ENCODE results near the gene MT1E.
A peak's percentile ranks its signal among the peaks of the same experiment; 100 is the strongest.
"Not testable (repeated sequence)": the region's sequence is repeated elsewhere in the genome, so short reads cannot be mapped to it uniquely, and the experiment has no call there.

Gene MT1E

GRCh38 chr16:56606476-56607108 lies 19.0 kb upstream of the MT1E start:
- DNase-seq (ENCODE audit: low read depth in 3 of 3, low spot score in 1 of 3): no peak

DNA sequence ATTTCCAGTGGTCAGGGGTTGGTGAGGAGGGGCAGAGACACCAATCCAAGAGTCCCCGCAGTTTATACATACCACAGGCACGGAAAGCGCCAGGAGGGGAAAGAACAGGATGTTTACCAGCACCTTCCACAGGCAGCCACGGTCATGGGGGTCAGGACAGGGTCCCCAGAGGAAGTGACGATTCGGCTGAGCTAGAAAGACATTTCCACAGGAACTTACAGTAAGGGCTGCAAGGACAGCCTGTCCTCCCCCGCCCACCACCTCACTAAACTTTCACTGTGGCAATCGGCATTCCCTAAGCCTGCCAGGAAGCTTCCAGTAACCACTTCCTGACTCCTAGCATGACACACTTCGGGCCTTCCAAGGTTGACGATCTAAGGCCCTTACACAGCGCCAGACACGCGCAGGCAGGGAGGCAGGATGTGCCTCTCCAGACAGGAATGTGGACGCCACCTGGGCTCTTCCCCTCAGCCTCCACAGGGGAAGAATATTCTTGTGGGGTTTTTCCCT lies 18.4 kb upstream of the MT1E start:
- DNase-seq (ENCODE audit: low read depth in 3 of 3, low spot score in 1 of 3): no peak

DNA sequence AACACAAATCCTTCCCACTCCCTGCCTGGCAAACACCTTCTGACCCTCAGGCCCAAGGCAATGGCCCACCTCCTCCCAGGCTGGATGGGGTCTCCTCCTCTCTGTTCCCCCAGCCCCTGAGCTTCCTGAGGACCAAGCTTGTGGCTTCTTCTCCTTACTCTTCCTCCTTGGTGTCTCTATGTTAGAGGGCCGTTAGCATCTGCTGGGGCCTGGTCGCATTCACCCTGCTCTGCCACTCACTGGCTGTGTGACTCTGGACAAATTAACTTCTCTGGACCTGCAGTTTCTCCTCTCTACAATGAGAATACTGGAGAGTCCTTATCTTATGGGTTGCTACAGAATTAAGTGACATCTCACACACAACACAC lies 17.9 kb upstream of the MT1E start:
- no peak for DNase-seq (ENCODE audit: low read depth in 3 of 3, low spot score in 1 of 3)

DNA sequence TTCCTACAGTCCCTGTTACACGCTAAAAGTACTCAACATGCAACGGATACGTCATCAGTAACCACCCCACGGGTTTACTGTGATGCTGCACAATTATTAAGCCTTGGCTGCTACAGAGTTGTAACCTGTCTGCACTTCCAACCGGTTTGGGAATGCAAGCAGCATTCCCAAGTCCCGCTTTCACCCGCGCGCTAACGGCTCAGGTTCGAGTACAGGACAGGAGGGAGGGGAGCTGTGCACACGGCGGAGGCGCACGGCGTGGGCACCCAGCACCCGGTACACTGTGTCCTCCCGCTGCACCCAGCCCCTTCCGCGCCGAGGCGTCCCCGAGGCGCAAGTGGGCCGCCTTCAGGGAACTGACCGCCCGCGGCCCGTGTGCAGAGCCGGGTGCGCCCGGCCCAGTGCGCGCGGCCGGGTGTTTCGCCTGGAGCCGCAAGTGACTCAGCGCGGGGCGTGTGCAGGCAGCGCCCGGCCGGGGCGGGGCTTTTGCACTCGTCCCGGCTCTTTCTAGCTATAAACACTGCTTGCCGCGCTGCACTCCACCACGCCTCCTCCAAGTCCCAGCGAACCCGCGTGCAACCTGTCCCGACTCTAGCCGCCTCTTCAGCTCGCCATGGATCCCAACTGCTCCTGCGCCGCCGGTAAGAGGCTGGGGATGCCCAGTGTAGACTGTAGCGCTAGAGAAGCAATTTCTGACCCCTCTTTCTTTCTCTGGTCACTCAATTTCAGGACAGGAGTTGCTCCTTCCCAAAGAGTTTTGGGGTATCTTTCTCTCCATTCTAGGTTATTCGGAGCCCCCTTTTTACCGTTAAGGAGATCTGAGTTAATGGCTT lies 17.3 kb upstream of the MT1E start, which contains the start of gene MT2A:
Gene MT2A, plus strand, starts transcription at position 542 of the 833 bp plus-strand sequence. Its CDS starts 72 bp downstream, at position 614.
- peak; percentile 63 to 85 (median 69) for DNase-seq (ENCODE audit: low read depth in 3 of 3, low spot score in 1 of 3)

- no peak for DNase-seq (ENCODE audit: low read depth in 3 of 3, low spot score in 1 of 3)
These were observed 16.6 kb upstream of the MT1E start for GRCh38 chr16:56608876-56609462.

GRCh38 chr16:56609463-56609921 lies 16.1 kb upstream of the MT1E start:
- DNase-seq (ENCODE audit: low read depth in 3 of 3, low spot score in 1 of 3): peak in 2 of 3 donors; percentile 37 to 41

GRCh38 chr16:56610017-56610608 lies 15.5 kb upstream of the MT1E start:
- peak in 2 of 3 donors; percentile 25 to 54 for DNase-seq (ENCODE audit: low read depth in 3 of 3, low spot score in 1 of 3)

- DNase-seq (ENCODE audit: low read depth in 3 of 3, low spot score in 1 of 3): no peak
These were observed 14.9 kb upstream of the MT1E start for GRCh38 chr16:56610609-56611111.

DNA sequence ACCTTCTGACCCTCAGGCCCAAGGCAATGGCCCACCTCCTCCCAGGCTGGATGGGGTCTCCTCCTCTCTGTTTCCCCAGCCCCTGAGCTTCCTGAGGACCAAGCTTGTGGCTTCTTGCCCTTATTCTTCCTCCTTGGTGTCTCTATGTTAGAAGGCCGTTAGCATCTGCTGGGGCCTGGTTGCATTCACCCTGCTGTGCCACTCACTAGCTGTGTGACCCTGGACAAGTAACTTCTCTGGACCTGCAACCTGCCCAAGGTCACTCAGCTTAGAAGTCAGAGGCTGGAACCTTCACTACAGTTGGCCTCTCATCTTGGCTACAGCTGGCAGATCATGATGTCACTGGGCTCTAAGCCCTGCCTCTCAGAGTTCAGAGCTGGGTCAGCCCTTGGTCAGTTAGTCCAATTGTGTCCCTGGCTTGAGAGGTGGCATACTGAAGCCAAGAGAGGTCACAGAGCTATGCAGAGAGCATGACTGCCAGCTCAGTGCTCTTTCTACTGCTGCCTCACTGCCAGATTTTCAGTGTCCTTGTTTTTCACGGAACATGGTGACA lies 14.2 kb upstream of the MT1E start:
- no peak for DNase-seq (ENCODE audit: low read depth in 3 of 3, low spot score in 1 of 3)

DNA sequence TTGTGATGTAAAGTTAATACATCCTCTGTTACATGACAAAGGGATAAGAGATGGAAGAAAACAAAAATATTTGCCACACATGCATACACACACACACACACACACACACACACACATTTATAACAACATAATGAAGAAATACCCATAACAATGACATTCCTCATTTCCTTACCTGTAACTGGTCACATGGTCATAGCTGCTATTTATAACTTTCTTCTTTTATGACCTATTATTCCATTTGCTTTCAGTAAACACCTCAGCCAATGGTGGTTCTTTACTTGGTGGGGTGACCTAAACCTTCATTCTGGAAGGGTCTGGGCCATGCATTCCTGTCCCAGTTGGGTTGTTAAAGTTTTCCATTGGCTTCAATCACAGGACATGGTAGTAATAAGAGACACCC lies 11.9 kb upstream of the MT1E start:
- no peak for DNase-seq (ENCODE audit: low read depth in 3 of 3, low spot score in 1 of 3)

DNA sequence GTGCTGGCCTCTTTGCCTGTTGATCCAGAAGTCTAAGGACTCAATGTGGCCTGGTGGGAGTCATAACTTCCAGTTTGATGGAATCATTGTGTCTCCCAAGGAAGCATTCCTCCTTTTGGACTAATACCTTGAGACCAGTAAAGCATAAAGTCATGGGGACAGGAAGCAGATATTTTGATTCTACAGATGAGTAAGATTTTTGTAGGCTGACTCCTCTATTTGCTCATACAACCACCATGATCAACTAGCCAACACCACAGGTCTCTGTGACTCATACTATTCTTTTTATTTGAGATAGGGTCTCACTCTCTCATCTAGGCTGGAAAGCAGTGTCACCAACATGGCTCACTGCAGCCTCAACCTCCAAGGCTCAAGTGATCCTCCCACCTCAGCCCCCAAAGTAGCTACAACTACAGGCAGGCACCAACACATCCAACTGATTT lies 11.0 kb upstream of the MT1E start:
- no peak for DNase-seq (ENCODE audit: low read depth in 3 of 3, low spot score in 1 of 3)

GRCh38 chr16:56615353-56615752 lies 10.2 kb upstream of the MT1E start:
- DNase-seq (ENCODE audit: low read depth in 3 of 3, low spot score in 1 of 3): no peak

DNA sequence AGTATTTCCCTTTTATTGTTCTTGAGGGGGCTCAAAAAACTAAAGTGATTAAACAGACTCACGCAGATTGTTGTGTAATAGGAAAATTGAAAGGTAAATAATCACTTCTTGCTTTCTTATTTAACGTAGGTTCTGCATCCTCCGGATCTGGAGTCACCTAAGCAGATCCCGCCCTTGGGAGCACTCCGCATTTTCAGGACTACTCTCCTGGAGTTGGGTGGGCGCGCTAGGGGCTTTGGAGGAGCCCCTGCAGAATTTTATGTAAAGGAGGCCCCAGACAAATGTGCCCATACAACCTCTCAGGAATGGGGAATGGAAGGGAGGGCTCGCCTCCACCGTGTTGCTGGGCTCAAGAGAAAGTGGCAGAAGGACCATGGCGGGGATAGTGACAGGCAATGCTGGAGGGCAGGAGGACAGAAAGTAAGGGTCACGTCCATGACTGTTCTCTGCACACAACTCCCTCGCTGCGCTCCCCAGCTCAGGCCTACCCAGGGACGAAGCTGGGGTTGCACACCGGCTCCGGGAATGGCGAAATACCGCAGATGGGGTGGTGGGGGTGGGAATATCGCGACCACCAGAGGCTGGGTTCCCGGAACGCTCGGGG lies 8.9 kb upstream of the MT1E start:
- DNase-seq (ENCODE audit: low read depth in 3 of 3, low spot score in 1 of 3): no peak

DNA sequence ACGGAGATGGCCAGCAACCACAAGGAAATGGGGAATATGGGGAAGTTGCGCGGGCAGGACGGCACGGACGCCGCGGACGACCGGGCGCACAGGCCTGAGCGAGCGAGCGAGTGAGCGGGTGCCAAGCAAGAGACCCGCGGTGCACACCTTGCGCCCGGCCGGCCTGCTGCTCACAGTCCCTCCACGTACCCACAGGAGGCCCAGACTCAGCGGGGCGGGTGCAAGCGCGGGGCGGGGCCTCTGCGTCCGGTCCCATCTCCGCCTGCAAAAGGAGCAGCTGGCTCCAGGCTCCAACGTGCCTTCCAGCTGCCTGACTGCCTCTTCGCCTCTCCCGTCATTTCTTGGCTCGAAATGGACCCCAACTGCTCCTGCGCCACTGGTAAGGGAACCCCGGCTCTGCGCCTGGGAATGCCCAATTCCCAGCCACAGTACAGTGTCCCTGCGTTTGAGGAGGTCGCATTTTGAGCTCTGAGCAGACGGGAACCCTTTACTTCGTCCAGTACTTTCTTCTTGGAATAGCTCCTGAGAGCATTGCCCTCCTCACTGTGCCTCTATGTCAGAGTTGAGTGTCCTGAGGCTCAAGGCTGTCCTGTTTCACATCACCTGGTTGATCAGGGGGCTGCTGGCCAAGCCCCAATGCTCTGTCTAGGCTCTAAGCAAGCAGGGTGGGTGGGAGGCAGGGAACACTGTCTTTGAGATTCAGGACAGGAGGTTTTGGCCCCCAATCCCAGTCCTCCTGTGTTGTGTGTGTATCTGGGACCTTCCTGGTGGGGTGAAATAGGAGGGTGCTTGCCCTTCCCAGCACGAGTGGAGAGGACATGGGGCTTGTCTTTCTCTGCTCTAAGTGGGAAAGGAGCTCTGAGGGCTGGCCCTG lies 8.1 kb upstream of the MT1E start:
- peak in 1 of 3 donors; percentile 56 for DNase-seq (ENCODE audit: low read depth in 3 of 3, low spot score in 1 of 3)

DNA sequence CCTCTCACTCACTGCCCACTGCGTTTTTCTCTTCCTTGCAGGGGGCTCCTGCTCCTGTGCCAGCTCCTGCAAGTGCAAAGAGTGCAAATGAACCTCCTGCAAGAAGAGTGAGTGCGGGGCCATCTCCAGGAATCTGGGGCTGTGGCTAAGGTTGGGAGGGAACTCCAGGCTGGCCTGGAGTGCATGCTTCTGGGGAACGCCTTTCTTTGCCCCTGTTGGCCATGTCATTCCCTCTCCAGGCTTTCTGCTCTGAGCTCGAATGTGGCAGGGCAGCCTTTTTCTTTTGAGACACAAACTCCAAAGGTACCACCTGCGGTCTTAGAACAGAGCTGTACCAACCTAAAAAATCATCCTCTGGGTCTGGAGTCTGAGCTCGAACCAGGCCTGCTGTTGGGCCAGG lies 7.4 kb upstream of the MT1E start:
- DNase-seq (ENCODE audit: low read depth in 3 of 3, low spot score in 1 of 3): no peak

DNA sequence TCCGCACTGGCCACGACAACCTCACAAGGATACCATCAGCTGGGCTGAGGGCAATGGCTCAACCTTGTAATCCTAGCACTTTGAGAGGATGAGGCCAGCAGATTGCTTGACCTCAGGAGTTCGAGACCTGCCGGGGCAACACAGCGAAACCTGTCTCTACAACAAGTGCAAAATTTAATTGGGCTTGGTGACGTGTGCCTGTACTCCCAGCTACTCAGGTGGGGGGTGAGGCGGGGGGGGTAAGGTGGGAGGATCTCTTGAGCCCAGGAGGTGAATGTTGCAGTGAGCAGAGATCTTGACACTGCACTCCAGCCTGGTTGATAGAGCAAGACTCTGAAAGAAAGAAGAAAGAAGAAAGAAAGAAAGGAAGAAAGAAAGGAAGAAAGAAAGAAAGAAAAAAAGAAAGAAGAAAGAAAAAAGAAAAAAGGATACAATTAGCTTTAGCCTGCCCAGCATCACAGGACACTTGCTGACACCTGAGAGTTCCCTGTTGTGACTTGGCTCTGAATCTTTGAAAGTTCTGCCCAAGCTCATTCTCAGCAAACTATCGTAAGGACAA lies 5.2 kb upstream of the MT1E start:
- no peak for DNase-seq (ENCODE audit: low read depth in 3 of 3, low spot score in 1 of 3)

GRCh38 chr16:56621665-56622445 lies 3.7 kb upstream of the MT1E start:
- not testable (repeated sequence) for DNase-seq (ENCODE audit: low read depth in 3 of 3, low spot score in 1 of 3)

DNA sequence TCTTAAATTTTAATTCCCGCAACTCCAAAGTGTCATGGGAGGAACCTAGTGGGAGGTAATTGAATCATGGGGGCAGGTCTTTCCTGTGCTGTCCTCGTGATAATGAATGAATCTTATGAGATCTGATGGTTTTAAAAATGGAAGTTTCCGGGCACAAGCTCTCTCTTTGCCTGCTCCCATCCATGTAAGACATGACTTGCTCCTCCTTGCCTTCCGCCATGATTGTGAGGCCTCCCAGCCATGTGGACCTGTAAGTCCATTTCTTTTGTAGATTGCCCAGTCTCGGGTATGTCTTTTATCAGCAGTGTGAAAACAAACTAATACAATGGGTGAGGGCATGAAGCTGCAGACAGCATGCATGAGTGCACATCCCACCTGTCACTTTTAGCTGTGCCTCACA lies 2.4 kb upstream of the MT1E start:
- not testable (repeated sequence) for DNase-seq (ENCODE audit: low read depth in 3 of 3, low spot score in 1 of 3)
